ENCODE data around the gene EIF4H. TPM values are rescaled to one million over a fixed set of nuclear protein-coding genes. Genes with fewer than 3 reads are reported as not detected.

Gene EIF4H
- total and polyA plus RNA-seq, 9 of the 15 experiments (the other 6 are each of a cell fraction or from before 2014, with no cell fraction given): 11.0 to 435 (median 319) TPM

- no TSS peak for BruUV-seq (replicated peaks)
- no peak for FAIRE-seq
- H3K27ac ChIP-seq (ENCODE audit: extremely low read depth, low read depth, low read length): no peak overlapping the region
- no peaks in the 10 kb centered on the region for H3K9me1 ChIP-seq (ENCODE audit: control insufficient read depth, insufficient read depth, low read length)
- peaks cover 0 to 24% of the 10 kb centered on the region in 2 experiments; a peak in 3 of 5 replicates for H3K4me1 ChIP-seq (replicated peaks in 1 of 2; ENCODE audit: control insufficient read depth in 2 of 2, insufficient read depth in 2 of 2, low read length in 2 of 2)
- POLR2A ChIA-PET: interaction anchor here (1.1 to 1.2 kb wide), 2 partner anchors 14 to 19 kb away, joined by 3 to 5 read pairs; no protein-coding TSS in a partner anchor
- in situ Hi-C loops (cut with MboI) (no loop called here), intact Hi-C loops (cut with micrococcal nuclease) (no loop called here)
- no peaks in the 10 kb centered on the region for H3K79me2 ChIP-seq (ENCODE audit: control insufficient read depth, insufficient read depth, low read length)
- 57% methylated on average over 16 of the region's 17 CpGs for whole genome bisulfite sequencing (ENCODE audit: insufficient coverage, low coverage, missing lambda C conversion rate)
- H3K4me2 ChIP-seq (ENCODE audit: insufficient read depth, low read length): no peak overlapping the region
- H3K36me3 ChIP-seq (ENCODE audit: control insufficient read depth, insufficient read depth, low read length): peaks cover 27% of the 10 kb centered on the region; the same call in 2 of the 3 replicates
- ATAC-seq: no peak
- no peak for DNase-seq (ENCODE audit: extremely low read depth in 1 of 4, low spot score in 3 of 4)
- TF ChIP-seq AFF4 (CRISPR knock-in tag; IDR thresholded peaks at IDR 0.05) (no peak), ZNF121 (CRISPR knock-in tag; conservative IDR thresholded peaks at IDR 0.05) (peak; percentile 77)
- H4K20me1 ChIP-seq (replicated peaks; ENCODE audit: control insufficient read depth, insufficient read depth, low read length): peaks cover 4% of the 10 kb centered on the region; the same call in 1 of the 2 replicates
- H3K9me3 ChIP-seq (replicated peaks; ENCODE audit: control insufficient read depth, insufficient read depth, low read depth, low read length): no peaks in the 10 kb centered on the region
- no peak overlapping the region for H2AFZ ChIP-seq (ENCODE audit: low read depth, low read length)
- no peaks in the 10 kb centered on the region for H3K27me3 ChIP-seq (ENCODE audit: control insufficient read depth in 2 of 2, insufficient read depth in 2 of 2, low read length in 2 of 2)
- no peak overlapping the region for H3K4me3 ChIP-seq
- CTCF ChIA-PET (ENCODE audit: low intra/inter-chr PET ratio): no interaction called here
- H3K9ac ChIP-seq (ENCODE audit: insufficient read depth in 1 of 2, low read depth in 2 of 2, low read length in 2 of 2): no peak overlapping the region; a peak in 1 of 4 replicates
Observed at GRCh38 chr7:74222851-74223710, 48.9 kb downstream of the EIF4H start.

Measured in K562 (cell line).